GM13977 (cell line): Measurements from ENCODE around the gene FAM174A.
A peak's percentile ranks its signal among the peaks of the same experiment; 100 is the strongest.

Source experiments
- DNase-seq: peaks from one replicate; pipeline ENCODE4 v3.0.0; 2012; ENCODE audit warnings: low spot score
- in situ Hi-C: fragments of 300-500 bp; cut with MboI; formaldehyde crosslinking; loops from one replicate; pipeline ENCODE4 v1.12.0; 2022; ENCODE audit warnings: low sequenced_read_pairs, low pct_unique_long_range_greater_than_20kb, mixed read lengths, inconsistent platforms; ENCODE audit not compliant: unreplicated experiment
- TF ChIP-seq, protein P1 (sequence below): IDR thresholded peaks from 2 replicates; pipeline ENCODE4 v1.5.1; 2012; ENCODE audit warnings: mild to moderate bottlenecking, control low read depth; ENCODE audit not compliant: insufficient read depth; ENCODE audit errors: extremely low read depth, missing control alignments

FAM174A gene

DNA sequence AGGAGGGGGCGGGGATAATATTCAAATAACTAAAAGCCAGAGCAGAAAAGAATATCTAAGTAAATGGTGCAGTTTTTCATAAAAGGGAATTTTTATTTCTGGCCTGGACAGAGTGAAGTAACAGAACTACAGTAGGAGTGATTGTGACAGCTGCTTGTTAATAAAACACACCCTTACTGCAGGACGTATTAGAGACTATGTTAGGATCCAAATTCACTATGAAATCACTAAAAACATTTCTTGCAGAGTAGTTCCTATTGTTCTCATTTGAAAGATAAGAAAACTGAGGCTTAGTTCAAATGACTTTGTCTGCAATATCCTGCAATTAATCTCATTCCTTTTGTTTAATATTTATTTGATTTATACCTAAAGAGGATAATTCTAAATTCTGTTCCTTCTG is 39.5 kb downstream of the FAM174A start:
- TF ChIP-seq, protein P1, sequence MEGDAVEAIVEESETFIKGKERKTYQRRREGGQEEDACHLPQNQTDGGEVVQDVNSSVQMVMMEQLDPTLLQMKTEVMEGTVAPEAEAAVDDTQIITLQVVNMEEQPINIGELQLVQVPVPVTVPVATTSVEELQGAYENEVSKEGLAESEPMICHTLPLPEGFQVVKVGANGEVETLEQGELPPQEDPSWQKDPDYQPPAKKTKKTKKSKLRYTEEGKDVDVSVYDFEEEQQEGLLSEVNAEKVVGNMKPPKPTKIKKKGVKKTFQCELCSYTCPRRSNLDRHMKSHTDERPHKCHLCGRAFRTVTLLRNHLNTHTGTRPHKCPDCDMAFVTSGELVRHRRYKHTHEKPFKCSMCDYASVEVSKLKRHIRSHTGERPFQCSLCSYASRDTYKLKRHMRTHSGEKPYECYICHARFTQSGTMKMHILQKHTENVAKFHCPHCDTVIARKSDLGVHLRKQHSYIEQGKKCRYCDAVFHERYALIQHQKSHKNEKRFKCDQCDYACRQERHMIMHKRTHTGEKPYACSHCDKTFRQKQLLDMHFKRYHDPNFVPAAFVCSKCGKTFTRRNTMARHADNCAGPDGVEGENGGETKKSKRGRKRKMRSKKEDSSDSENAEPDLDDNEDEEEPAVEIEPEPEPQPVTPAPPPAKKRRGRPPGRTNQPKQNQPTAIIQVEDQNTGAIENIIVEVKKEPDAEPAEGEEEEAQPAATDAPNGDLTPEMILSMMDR, result no peak
- DNase-seq, result no peak
- in situ Hi-C loops, result no loop called here

GRCh38 chr5:100575815-100576214 is 40.6 kb downstream of the FAM174A start:
- no peak for DNase-seq
- in situ Hi-C loops, result no loop called here
- TF ChIP-seq, protein P1, result no peak

DNA sequence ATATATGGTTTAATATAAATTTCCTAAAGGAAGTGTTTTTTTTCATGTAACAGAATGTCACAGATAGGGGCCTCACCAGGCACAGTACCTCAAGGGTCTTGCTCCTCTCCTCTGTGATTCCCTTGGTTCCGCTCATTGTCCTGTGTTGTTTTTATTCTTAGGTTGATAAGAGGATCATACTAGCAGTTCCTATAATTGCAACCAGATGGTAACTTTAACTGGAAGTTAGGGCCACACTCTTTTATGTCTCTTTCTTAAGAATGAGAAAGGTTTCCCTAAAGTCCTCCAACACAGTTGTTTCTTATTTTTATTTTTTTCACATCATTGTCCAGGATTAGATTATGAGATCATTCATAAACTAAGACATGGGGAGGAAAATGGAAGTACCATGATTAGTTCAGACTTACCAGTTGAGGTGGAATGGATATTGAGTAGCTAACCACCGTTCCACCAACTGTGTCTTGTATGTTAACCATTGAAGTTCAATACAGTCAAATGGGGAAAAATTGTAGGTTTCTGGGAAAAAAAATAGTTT is 41.1 kb downstream of the FAM174A start:
- DNase-seq, result no peak
- TF ChIP-seq, protein P1, result no peak
- in situ Hi-C loops, result no loop called here

DNA sequence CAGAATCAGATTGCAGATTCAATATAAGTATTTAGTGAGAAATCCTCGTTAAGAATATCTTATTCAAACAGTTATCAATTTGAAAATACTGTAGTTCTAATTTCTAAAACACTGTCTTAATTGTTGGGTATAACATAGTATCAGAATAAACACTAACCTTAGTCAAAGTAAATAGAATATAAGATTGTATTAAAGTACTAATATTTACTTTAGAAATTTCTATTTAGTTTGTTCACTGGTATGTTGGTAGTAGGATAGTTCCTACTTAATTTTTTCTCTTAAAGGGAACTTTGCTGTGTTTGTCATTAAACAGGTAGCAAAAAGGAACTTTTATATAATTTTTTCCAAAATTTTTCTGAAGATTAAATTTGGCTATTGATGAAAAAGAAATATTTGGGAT is 42.3 kb downstream of the FAM174A start:
- TF ChIP-seq, protein P1, result no peak
- in situ Hi-C loops, result no loop called here
- DNase-seq, result no peak

DNA sequence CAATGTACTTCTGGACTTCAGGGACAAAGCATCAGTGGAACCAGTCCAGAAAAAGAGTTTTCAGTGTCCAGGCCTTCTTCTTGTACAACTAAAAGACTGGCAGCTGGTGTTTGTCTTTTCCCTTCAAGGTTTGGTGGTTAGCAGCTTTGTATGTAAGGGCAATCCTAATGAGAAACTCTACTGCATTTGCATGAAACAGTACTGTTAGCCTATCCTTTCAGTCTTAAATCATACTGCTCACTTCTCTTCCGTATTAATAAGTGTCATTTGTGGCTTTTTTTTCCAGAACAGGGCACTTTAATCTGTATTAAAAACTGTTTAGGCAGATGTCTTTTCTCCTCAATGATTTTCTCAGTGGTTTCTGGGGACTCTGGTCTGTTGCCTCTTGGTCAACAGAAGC is 48.9 kb downstream of the FAM174A start:
- TF ChIP-seq, protein P1, result no peak
- in situ Hi-C loops, result no loop called here
- peak; percentile 18 for DNase-seq

DNA sequence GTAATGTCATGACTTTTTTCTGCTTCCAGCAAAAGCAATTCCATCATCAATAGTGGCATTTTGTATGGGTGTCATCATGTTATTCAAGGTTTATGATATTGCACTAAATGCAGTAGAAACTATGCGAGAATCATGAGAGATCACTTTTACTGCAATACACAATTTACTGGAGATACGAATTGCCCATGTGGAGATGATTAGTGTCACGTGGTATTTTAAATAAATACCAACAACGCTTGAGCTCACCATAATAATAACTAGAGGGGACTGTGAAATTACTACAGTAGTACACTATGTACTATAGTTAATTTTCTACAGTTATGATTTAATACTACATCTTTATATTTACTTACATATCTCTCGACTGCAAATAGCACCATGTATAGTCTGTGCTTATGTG is 49.7 kb downstream of the FAM174A start:
- in situ Hi-C loops, result no loop called here
- TF ChIP-seq, protein P1, result no peak
- DNase-seq, result no peak

GRCh38 chr5:100590867-100591266 is 55.7 kb downstream of the FAM174A start:
- DNase-seq, result no peak
- in situ Hi-C loops, result no loop called here

More at GRCh38 chr5:100590867-100591266, 55.7 kb downstream of the FAM174A start:
- TF ChIP-seq, protein P1, result no peak
